HG03196 (cell line): ENCODE results near the gene HOMER1.

Experiments
- ATAC-seq: cut with Tn5 transposase; IDR thresholded peaks from one replicate; pipeline ENCODE4 v1.9.1; 2021; ENCODE audit not compliant: unreplicated experiment

HOMER1 gene

GRCh38 chr5:79513704-79514390, at the start of gene HOMER1:
TSS of gene HOMER1 (minus strand) at chr5:79514134. CDS start at chr5:79512774, 1,360 bp downstream.
- peak; percentile 70 for ATAC-seq

GRCh38 chr5:79563247-79563590, 49.3 kb upstream of the HOMER1 start:
- ATAC-seq: no peak

GRCh38 chr5:79562351-79563246, 48.7 kb upstream of the HOMER1 start:
- no peak for ATAC-seq

- ATAC-seq: peak; percentile 36
Observed at GRCh38 chr5:79561525-79561893, 47.6 kb upstream of the HOMER1 start.

GRCh38 chr5:79560771-79561524, 47.0 kb upstream of the HOMER1 start:
- peak; percentile 72 for ATAC-seq

GRCh38 chr5:79555418-79555817, 41.5 kb upstream of the HOMER1 start:
- no peak for ATAC-seq

GRCh38 chr5:79552984-79553383, 39.0 kb upstream of the HOMER1 start:
- ATAC-seq: no peak

GRCh38 chr5:79547982-79548381, 34.0 kb upstream of the HOMER1 start:
- ATAC-seq: no peak

GRCh38 chr5:79547429-79547822, 33.5 kb upstream of the HOMER1 start:
- ATAC-seq: no peak

GRCh38 chr5:79546782-79547428, 33.0 kb upstream of the HOMER1 start:
- ATAC-seq: no peak

GRCh38 chr5:79544131-79544530, 30.2 kb upstream of the HOMER1 start:
- no peak for ATAC-seq

- ATAC-seq: no peak
Observed at GRCh38 chr5:79540939-79541338, 27.0 kb upstream of the HOMER1 start.

- ATAC-seq: no peak
Observed at GRCh38 chr5:79536193-79536906, 22.4 kb upstream of the HOMER1 start.

- no peak for ATAC-seq
Observed at GRCh38 chr5:79535477-79536192, 21.7 kb upstream of the HOMER1 start.

GRCh38 chr5:79529110-79529509, 15.2 kb upstream of the HOMER1 start:
- ATAC-seq: no peak

- no peak for ATAC-seq
Observed at GRCh38 chr5:79527431-79527830, 13.5 kb upstream of the HOMER1 start.

GRCh38 chr5:79526928-79527327, 13.0 kb upstream of the HOMER1 start:
- ATAC-seq: no peak

- no peak for ATAC-seq
Observed at GRCh38 chr5:79526493-79526892, 12.6 kb upstream of the HOMER1 start.

- no peak for ATAC-seq
Observed at GRCh38 chr5:79521156-79521555, 7.2 kb upstream of the HOMER1 start.

GRCh38 chr5:79518718-79519117, 4.8 kb upstream of the HOMER1 start:
- no peak for ATAC-seq
